HG03558 (cell line): ENCODE data around the gene PREX1.

Source experiments
- ATAC-seq: cut with Tn5 transposase; IDR thresholded peaks from one replicate; pipeline ENCODE4 v1.9.1; 2021; ENCODE audit warnings: moderate number of reproducible peaks; ENCODE audit not compliant: unreplicated experiment; ENCODE audit errors: extremely low read depth

Gene PREX1

GRCh38 chr20:48617481-48617880 lies 210.3 kb downstream of the PREX1 start:
- no peak for ATAC-seq

GRCh38 chr20:48616481-48616880 lies 211.3 kb downstream of the PREX1 start:
- no peak for ATAC-seq

- no peak for ATAC-seq
Measured at GRCh38 chr20:48615871-48616270, 211.9 kb downstream of the PREX1 start.

GRCh38 chr20:48614593-48615274 lies 213.1 kb downstream of the PREX1 start:
- no peak for ATAC-seq

- ATAC-seq: no peak
Measured at GRCh38 chr20:48613926-48614325, 213.9 kb downstream of the PREX1 start.

- ATAC-seq: no peak
Measured at GRCh38 chr20:48612335-48612734, 215.5 kb downstream of the PREX1 start.

GRCh38 chr20:48610996-48611395 lies 216.8 kb downstream of the PREX1 start:
- no peak for ATAC-seq

GRCh38 chr20:48609491-48609978 lies 218.3 kb downstream of the PREX1 start:
- peak; percentile 62 for ATAC-seq

- ATAC-seq: no peak
Measured at GRCh38 chr20:48608756-48609155, 219.0 kb downstream of the PREX1 start.

GRCh38 chr20:48607544-48607865 lies 220.3 kb downstream of the PREX1 start:
- no peak for ATAC-seq

- no peak for ATAC-seq
Measured at GRCh38 chr20:48606841-48607543, 220.8 kb downstream of the PREX1 start.

- no peak for ATAC-seq
Measured at GRCh38 chr20:48606172-48606840, 221.5 kb downstream of the PREX1 start.

- ATAC-seq: no peak
Measured at GRCh38 chr20:48605364-48606171, 222.2 kb downstream of the PREX1 start.

- no peak for ATAC-seq
Measured at GRCh38 chr20:48604936-48605335, 222.9 kb downstream of the PREX1 start.

- no peak for ATAC-seq
Measured at GRCh38 chr20:48604426-48604825, 223.4 kb downstream of the PREX1 start.

GRCh38 chr20:48603819-48604405 lies 223.9 kb downstream of the PREX1 start:
- ATAC-seq: no peak

GRCh38 chr20:48603116-48603818 lies 224.5 kb downstream of the PREX1 start:
- ATAC-seq: no peak

- no peak for ATAC-seq
Measured at GRCh38 chr20:48601798-48602197, 226.0 kb downstream of the PREX1 start.

GRCh38 chr20:48600470-48600945 lies 227.3 kb downstream of the PREX1 start:
- ATAC-seq: no peak
